Stimulated activated CD4-positive, alpha-beta T cell treated with anti-CD3 and anti-CD28 coated beads, Interleukin-4, amount 100 ng/mL, for 4 hours (primary cell): Measurements from ENCODE around the gene SLC43A3.
"Not testable (repeated sequence)": the region's sequence is repeated elsewhere in the genome, so short reads cannot be mapped to it uniquely, and the experiment has no call there.

ENCODE experiments used
- DNase-seq, 2 experiments: peaks; one replicate each; pipeline ENCODE4 v3.0.0-alpha.2; 2020

Gene SLC43A3

GRCh38 chr11:57376095-57377090, 50.5 kb downstream of the SLC43A3 start:
- DNase-seq: no peak

GRCh38 chr11:57375490-57375889, 51.4 kb downstream of the SLC43A3 start:
- no peak for DNase-seq

- DNase-seq: no peak
Measured at GRCh38 chr11:57374966-57375365, 52.0 kb downstream of the SLC43A3 start.

- no peak for DNase-seq
Measured at GRCh38 chr11:57373146-57373545, 53.8 kb downstream of the SLC43A3 start.

GRCh38 chr11:57370941-57371340, 56.0 kb downstream of the SLC43A3 start:
- no peak for DNase-seq

- no peak for DNase-seq
Measured at GRCh38 chr11:57370251-57370650, 56.7 kb downstream of the SLC43A3 start.

- DNase-seq: no peak
Measured at GRCh38 chr11:57368845-57369232, 58.1 kb downstream of the SLC43A3 start.

GRCh38 chr11:57368106-57368844, 58.6 kb downstream of the SLC43A3 start:
- no peak for DNase-seq

GRCh38 chr11:57364851-57365660, 61.9 kb downstream of the SLC43A3 start:
- no peak for DNase-seq

GRCh38 chr11:57363131-57364080, 63.5 kb downstream of the SLC43A3 start:
- DNase-seq: no peak

- DNase-seq: no peak
Measured at GRCh38 chr11:57361926-57362325, 65.0 kb downstream of the SLC43A3 start.

- DNase-seq: not testable (repeated sequence)
Measured at GRCh38 chr11:57361420-57361819, 65.5 kb downstream of the SLC43A3 start.

GRCh38 chr11:57360991-57361390, 65.9 kb downstream of the SLC43A3 start:
- DNase-seq: no peak

GRCh38 chr11:57359896-57360690, 66.8 kb downstream of the SLC43A3 start:
- no peak for DNase-seq

- no peak for DNase-seq
Measured at GRCh38 chr11:57359396-57359795, 67.5 kb downstream of the SLC43A3 start.

- no peak for DNase-seq
Measured at GRCh38 chr11:57358991-57359390, 67.9 kb downstream of the SLC43A3 start.

GRCh38 chr11:57358543-57358961, 68.4 kb downstream of the SLC43A3 start:
- no peak for DNase-seq

- DNase-seq: no peak
Measured at GRCh38 chr11:57357856-57358255, 69.1 kb downstream of the SLC43A3 start.

GRCh38 chr11:57357310-57357709, 69.6 kb downstream of the SLC43A3 start:
- no peak for DNase-seq
